CD14-positive monocyte (primary cell): ENCODE results near the gene DENND6A. TPM values are rescaled to one million over a fixed set of nuclear protein-coding genes. Genes with fewer than 3 reads are reported as not detected.

Experiments used
- DNase-seq, 3 donors: peaks; one replicate each; pipeline ENCODE4 v3.0.0-alpha.2; 2011 to 2022
- H2AFZ ChIP-seq: 2 replicates; pipeline ENCODE4 v1.6.0; 2012; ENCODE audit warnings: mild to moderate bottlenecking, low read depth, low read length, inconsistent platforms; ENCODE audit not compliant: insufficient read depth, poor library complexity, severe bottlenecking
- H3K27ac ChIP-seq, 2 donors: 1 replicate in 1 of 2; 2 replicates in 1 of 2; pipeline ENCODE4 v1.5.1; 2012 to 2013; ENCODE audit warnings: low read length in 2 of 2, control low read depth in 1 of 2, inconsistent platforms in 1 of 2, low read depth in 1 of 2, mild to moderate bottlenecking in 1 of 2
- H3K27me3 ChIP-seq, 2 donors: one replicate each; pipeline versions ENCODE4 v1.6.0 to v1.6.1; 2011 to 2013; ENCODE audit warnings: low read length in 2 of 2; ENCODE audit not compliant: control insufficient read depth in 2 of 2, insufficient read depth in 2 of 2
- H3K36me3 ChIP-seq, 2 donors: replicated peaks in 1 of 2; 1 replicate in 1 of 2; 2 replicates in 1 of 2; pipeline versions ENCODE4 v1.5.1 to v1.6.1; 2012 to 2013; ENCODE audit warnings: low read length in 2 of 2, control low read depth in 1 of 2, inconsistent platforms in 1 of 2, mild to moderate bottlenecking in 1 of 2; ENCODE audit not compliant: insufficient read depth in 2 of 2, control insufficient read depth in 1 of 2
- H3K4me1 ChIP-seq, 2 donors: 1 replicate in 1 of 2; 2 replicates in 1 of 2; pipeline versions ENCODE4 v1.5.1 to v1.6.1; 2012 to 2013; ENCODE audit warnings: low read length in 2 of 2, control low read depth in 1 of 2, inconsistent platforms in 1 of 2, mild to moderate bottlenecking in 1 of 2, moderate library complexity in 1 of 2; ENCODE audit not compliant: insufficient read depth in 2 of 2, control insufficient read depth in 1 of 2
- H3K4me2 ChIP-seq: replicated peaks from 2 replicates; pipeline ENCODE3; 2012; ENCODE audit warnings: low read length, moderate library complexity, mild to moderate bottlenecking; ENCODE audit not compliant: poor library complexity, severe bottlenecking; ENCODE audit errors: extremely low read depth
- H3K4me3 ChIP-seq, 3 experiments: fragments of 200-600 bp in 1 of 3; sonication (generic) in 1 of 3; replicated peaks in 1 of 3; 1 replicate in 2 of 3; 2 replicates in 1 of 3; pipeline ENCODE4 v1.5.1; 2011 to 2013; ENCODE audit warnings: low read length in 3 of 3, mild to moderate bottlenecking in 3 of 3, control low read depth in 2 of 3, low read depth in 2 of 3, inconsistent platforms in 1 of 3, moderate library complexity in 1 of 3
- H3K79me2 ChIP-seq: 2 replicates; pipeline ENCODE4 v1.6.0; 2012; ENCODE audit warnings: mild to moderate bottlenecking, control low read depth, inconsistent platforms, low read length, moderate library complexity; ENCODE audit not compliant: insufficient read depth
- H3K9ac ChIP-seq: 2 replicates; pipeline ENCODE4 v1.6.0; 2017; ENCODE audit warnings: low read length, mild to moderate bottlenecking; ENCODE audit not compliant: insufficient read depth, poor library complexity, severe bottlenecking
- H3K9me3 ChIP-seq, 2 donors: replicated peaks in 1 of 2; 1 replicate in 1 of 2; 2 replicates in 1 of 2; pipeline versions ENCODE4 v1.5.1 to v1.6.1; 2012 to 2013; ENCODE audit warnings: low read length in 2 of 2, control low read depth in 1 of 2; ENCODE audit not compliant: control insufficient read depth in 1 of 2, insufficient read depth in 1 of 2
- H4K20me1 ChIP-seq: 2 replicates; pipeline ENCODE4 v1.6.0; 2012; ENCODE audit warnings: mild to moderate bottlenecking, low read length, control low read depth, moderate library complexity; ENCODE audit not compliant: insufficient read depth
- H3K27ac Mint-ChIP-seq, 7 donors: one replicate each; pipeline ENCODE4 v1.8.0; 2020; ENCODE audit warnings: mild to moderate bottlenecking in 7 of 7, mixed read lengths in 7 of 7, moderate library complexity in 6 of 7, inconsistent platforms in 2 of 7
- H3K27me3 Mint-ChIP-seq, 3 donors: one replicate each; pipeline ENCODE4 v1.8.0; 2021 to 2022; ENCODE audit warnings: low read depth in 3 of 3, mild to moderate bottlenecking in 3 of 3, mixed read lengths in 3 of 3, moderate library complexity in 3 of 3, inconsistent platforms in 1 of 3
- H3K36me3 Mint-ChIP-seq, 2 donors: one replicate each; pipeline ENCODE4 v1.8.0; 2020; ENCODE audit warnings: mixed read lengths in 2 of 2, inconsistent platforms in 1 of 2, mild to moderate bottlenecking in 1 of 2
- H3K4me1 Mint-ChIP-seq: one replicate; pipeline ENCODE4 v1.8.0; 2020; ENCODE audit warnings: mild to moderate bottlenecking, mixed read lengths
- H3K4me3 Mint-ChIP-seq, 2 donors: one replicate each; pipeline ENCODE4 v1.8.0; 2020; ENCODE audit warnings: mild to moderate bottlenecking in 2 of 2, mixed read lengths in 2 of 2, moderate library complexity in 1 of 2
- H3K9me3 Mint-ChIP-seq, 7 donors: one replicate each; pipeline ENCODE4 v1.8.0; 2020 to 2022; ENCODE audit warnings: mixed read lengths in 7 of 7, mild to moderate bottlenecking in 6 of 7, moderate library complexity in 6 of 7, inconsistent platforms in 2 of 7
- WGBS: methylation state at CpG from one replicate; pipeline ENCODE4 v1.1.5; 2013; ENCODE audit warnings: missing lambda C conversion rate; ENCODE audit not compliant: insufficient coverage; 5-methylcytosine and 5-hydroxymethylcytosine counted together
- intact Hi-C, 2 donors: fragments of 100-400 bp; cut with micrococcal nuclease; formaldehyde crosslinking; loops; one replicate each; pipeline versions ENCODE4 v1.15.0 to v1.15.1; 2023
- polyA plus RNA-seq, 3 donors: library from polyadenylated mRNA; depleted of rRNA in 1 of 3; unstranded in 2 of 3; stranded (reverse) in 1 of 3; fragments of 300-500 nt in 2 of 3; fragments of >200 nt in 1 of 3; fragmentation: Illumina TruSeq in 2 of 3; gene quantifications; 1 replicate in 2 of 3; 2 replicates in 1 of 3; pipeline ENCODE4 v1.2.3, GENCODE V29; 2012 to 2021
- TF ChIP-seq, protein P1 (sequence below): fragments of 200-600 bp; IDR thresholded peaks from one replicate; pipeline ENCODE4 v1.8.0; 2022; ENCODE audit warnings: antibody characterized with exemption, mild to moderate bottlenecking

Gene DENND6A
- polyA plus RNA-seq, 3 donors = 10.8 to 20.8 (median 15.4) TPM

DNA sequence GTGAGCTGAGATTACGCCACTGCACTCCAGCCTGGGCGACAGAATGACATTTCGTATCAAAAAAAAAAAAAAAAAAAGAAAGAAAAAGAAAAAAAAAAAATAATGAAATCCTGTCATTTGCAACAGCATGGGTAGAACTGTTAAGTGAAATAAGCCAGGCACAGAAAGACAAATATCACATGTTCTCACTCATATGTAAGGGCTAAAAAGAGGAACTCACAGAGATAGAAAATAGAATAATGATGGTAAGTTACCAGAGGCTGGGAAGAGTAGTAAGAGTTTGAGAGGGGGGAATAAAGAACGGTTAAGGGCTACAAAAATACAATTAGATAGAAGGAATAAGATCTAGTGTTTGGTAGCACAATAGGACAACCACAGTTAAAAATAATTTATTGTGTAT, 19.7 kb downstream of the DENND6A start:
- WGBS = no CpG with 5 or more reads among the region's 4 CpGs
- peaks cover 81% of the 10 kb centered on the region for H3K79me2 ChIP-seq
- Mint-ChIP-seq H3K27ac (peak overlapping the region; percentile 20 to 90 (median 73)), H3K4me3 (peak overlapping the region in 1 of 2 donors; percentile 24), H3K36me3 (peaks cover 28 to 35% of the 10 kb centered on the region in 2 donors), H3K27me3 (peaks cover 0 to 1% (median 0%) of the 10 kb centered on the region in 3 donors), H3K9me3 (no peaks in the 10 kb centered on the region), H3K4me1 (peaks cover 34% of the 10 kb centered on the region)
- intact Hi-C loops = loop anchor here in 1 of 2 donors (5.0 kb wide), 1 partner anchor 84 kb away; the partner anchor contains the start of gene SLMAP
- no peaks in the 10 kb centered on the region for H3K9me3 ChIP-seq
- H4K20me1 ChIP-seq = peaks cover 15% of the 10 kb centered on the region
- peak overlapping the region; percentile 13 for H3K4me2 ChIP-seq
- TF ChIP-seq, protein P1, sequence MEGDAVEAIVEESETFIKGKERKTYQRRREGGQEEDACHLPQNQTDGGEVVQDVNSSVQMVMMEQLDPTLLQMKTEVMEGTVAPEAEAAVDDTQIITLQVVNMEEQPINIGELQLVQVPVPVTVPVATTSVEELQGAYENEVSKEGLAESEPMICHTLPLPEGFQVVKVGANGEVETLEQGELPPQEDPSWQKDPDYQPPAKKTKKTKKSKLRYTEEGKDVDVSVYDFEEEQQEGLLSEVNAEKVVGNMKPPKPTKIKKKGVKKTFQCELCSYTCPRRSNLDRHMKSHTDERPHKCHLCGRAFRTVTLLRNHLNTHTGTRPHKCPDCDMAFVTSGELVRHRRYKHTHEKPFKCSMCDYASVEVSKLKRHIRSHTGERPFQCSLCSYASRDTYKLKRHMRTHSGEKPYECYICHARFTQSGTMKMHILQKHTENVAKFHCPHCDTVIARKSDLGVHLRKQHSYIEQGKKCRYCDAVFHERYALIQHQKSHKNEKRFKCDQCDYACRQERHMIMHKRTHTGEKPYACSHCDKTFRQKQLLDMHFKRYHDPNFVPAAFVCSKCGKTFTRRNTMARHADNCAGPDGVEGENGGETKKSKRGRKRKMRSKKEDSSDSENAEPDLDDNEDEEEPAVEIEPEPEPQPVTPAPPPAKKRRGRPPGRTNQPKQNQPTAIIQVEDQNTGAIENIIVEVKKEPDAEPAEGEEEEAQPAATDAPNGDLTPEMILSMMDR = no peak
- H3K27me3 ChIP-seq = no peaks in the 10 kb centered on the region
- no peak overlapping the region for H3K4me3 ChIP-seq
- no peak overlapping the region for H3K9ac ChIP-seq
- H3K27ac ChIP-seq = peak overlapping the region; percentile 7 to 42
- peaks cover 29 to 32% of the 10 kb centered on the region in 2 donors for H3K36me3 ChIP-seq
- H2AFZ ChIP-seq = no peak overlapping the region
- H3K4me1 ChIP-seq = peaks cover 17 to 28% of the 10 kb centered on the region in 2 donors
- DNase-seq = peak; percentile 26 to 48 (median 47)

DNA sequence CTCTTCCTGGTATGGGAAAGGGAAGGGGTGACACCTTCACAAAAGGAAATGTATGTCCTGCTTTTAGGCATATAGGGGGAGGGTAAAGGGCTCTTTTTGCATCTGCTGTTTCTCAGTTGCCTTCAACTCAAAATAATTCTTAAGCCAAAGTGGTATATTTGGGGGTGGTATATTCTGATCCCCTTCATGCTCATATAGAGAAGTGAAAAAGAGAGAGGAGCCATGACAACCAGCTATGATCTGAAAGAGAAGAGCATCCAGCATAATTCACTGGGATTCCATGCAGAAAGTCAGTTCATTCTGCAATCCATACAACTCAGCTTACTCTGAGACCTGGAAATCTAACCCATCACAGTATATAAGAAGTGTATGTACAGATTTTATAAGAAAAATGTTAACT, 22.3 kb downstream of the DENND6A start:
- no peaks in the 10 kb centered on the region for H3K9me3 Mint-ChIP-seq
- TF ChIP-seq, protein P1 = no peak
- H3K27ac Mint-ChIP-seq = peak overlapping the region in 6 of 7 donors; percentile 33 to 97 (median 82)
- Histone ChIP-seq H3K4me1 (peaks cover 17 to 28% of the 10 kb centered on the region in 2 donors), H4K20me1 (peaks cover 4% of the 10 kb centered on the region), H2AFZ (no peak overlapping the region), H3K27me3 (no peaks in the 10 kb centered on the region), H3K4me3 (no peak overlapping the region), H3K36me3 (peaks cover 40 to 52% of the 10 kb centered on the region in 2 donors), H3K9me3 (no peaks in the 10 kb centered on the region), H3K79me2 (peaks cover 69% of the 10 kb centered on the region), H3K27ac (peak overlapping the region in 1 of 2 donors; percentile 89), H3K4me2 (no peak overlapping the region), H3K9ac (no peak overlapping the region)
- intact Hi-C loops = loop anchor here in 1 of 2 donors (5.0 kb wide), 1 partner anchor 87 kb away; the partner anchor contains the start of gene SLMAP
- H3K4me1 Mint-ChIP-seq = peaks cover 31% of the 10 kb centered on the region
- H3K27me3 Mint-ChIP-seq = no peaks in the 10 kb centered on the region
- DNase-seq = no peak
- no peak overlapping the region for H3K4me3 Mint-ChIP-seq
- peaks cover 33 to 50% of the 10 kb centered on the region in 2 donors for H3K36me3 Mint-ChIP-seq
